Cerebellar cortex (tissue), 1 donor: Measurements from ENCODE around the gene CHD1L.
A peak's percentile ranks its signal among the peaks of the same experiment; 100 is the strongest.
"Not testable (repeated sequence)": the region's sequence is repeated elsewhere in the genome, so short reads cannot be mapped to it uniquely, and the experiment has no call there.

Experiments used
- DNase-seq: peaks from one replicate; pipeline ENCODE4 v3.0.0-alpha.2; 2015; ENCODE audit warnings: low spot score

The CHD1L gene

DNA sequence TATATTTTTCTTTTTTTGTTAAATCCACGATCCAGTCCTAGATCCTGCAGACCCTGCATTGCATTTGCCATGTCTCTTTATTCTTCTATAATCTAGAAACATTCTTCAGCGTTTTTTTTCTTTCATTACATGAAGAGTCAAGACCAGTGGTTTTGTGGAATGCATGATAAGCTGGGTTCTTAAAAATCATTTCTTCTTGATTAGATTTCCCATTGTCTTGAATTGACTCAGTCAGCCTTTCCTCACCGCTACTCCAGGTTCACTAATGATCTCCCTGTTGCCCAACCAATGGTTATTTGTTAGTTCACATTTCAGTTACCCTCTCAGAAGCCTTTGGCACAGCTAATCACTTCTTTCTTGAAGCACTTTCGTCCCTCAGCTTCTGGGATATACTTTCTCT lies 25.2 kb downstream of the CHD1L start:
- no peak for DNase-seq

DNA sequence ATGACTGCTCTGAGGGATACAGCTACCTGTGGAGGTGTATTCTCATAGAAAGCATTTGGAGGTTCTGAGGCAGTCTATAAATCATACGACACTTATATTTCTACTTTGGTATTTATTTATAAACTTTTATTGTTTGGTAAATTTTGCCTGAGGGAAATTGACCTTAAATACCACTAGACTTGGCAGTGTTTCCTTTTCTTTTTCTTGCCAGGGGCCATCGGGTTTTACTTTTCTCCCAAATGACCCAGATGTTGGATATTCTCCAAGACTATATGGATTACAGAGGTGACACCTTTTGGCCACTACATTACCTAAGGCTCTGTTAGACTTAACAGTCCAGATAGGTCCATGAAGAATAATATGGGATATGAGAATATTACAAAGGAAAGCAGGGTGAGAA lies 28.2 kb downstream of the CHD1L start:
- DNase-seq = no peak

DNA sequence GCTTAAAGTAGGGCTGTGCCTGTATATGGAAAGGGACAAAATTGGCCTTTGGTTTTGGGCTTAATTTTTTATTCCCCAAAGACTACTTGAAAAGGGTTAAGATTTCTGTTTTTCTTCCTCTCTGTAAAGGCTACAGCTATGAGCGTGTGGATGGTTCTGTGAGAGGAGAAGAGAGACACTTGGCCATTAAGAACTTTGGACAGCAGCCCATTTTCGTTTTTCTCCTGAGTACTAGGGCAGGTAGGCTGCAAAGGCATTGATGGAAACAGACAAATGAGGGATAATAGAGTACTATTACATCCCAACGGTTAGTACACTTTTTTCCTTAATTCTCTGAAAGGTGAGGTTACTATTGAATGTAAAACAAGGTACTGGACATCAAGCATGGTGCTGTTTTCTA lies 29.6 kb downstream of the CHD1L start:
- DNase-seq = peak; percentile 10

DNA sequence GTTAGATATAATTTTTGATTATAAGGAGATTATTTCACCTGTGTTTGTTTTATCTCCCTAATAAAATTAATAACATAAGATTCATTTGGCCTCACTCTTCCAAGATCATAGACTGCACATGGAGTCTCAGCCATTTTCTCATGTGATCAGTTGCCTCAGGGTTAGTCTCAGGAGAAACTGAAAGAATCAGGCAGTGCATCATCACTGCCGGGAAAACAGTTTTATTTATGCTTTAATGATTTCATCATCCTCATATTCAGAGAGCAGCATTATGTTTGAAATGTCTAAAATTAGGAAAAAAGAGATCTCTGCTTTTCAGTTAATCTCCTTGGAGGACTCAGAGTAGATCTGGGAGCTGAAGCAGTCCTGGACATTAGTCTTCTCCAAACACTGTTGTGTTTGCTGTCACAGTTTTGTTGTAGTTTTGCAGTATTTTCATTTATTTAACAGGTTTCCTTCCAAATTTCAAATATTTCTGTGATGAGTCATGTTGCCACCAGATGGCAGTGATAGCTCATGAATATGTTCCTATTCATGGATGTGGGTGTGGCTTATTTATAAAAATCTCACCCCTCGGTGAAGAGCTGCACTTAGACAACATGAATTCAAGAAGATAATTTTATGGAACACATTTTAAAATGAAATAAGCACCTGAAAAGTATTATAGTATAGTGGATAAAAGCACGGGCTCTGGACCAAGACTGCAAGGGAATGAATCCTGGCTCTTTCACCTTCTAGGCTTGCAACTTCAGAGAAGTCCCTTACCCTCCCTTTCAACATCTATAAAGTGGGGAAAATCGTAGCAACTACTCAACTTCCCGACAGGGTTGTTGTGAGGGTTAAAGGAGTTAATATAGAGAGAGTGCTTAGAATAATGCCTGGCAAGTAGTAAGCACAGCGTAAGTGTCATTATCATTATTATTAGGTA lies 31.2 kb downstream of the CHD1L start:
- peak; percentile 66 for DNase-seq

DNA sequence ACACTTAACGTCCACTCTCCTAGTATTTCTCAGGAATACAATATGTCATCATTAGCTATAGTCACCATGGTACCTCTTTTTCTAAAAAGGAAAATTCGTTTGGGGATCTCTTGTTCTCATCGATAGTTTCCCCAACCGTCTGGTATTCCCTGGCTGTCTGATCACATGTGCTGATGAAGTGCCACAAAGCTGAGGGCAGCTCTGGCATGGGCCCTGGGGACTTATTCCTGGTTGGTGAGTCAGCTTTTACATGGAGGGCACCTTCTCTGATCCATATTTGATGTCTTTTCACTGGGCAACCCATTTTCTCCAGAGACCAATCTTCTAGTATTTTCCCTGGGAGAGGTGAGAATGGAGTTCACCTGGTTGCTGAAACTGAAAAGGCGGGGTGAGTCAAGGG lies 39.5 kb downstream of the CHD1L start:
- DNase-seq = no peak

DNA sequence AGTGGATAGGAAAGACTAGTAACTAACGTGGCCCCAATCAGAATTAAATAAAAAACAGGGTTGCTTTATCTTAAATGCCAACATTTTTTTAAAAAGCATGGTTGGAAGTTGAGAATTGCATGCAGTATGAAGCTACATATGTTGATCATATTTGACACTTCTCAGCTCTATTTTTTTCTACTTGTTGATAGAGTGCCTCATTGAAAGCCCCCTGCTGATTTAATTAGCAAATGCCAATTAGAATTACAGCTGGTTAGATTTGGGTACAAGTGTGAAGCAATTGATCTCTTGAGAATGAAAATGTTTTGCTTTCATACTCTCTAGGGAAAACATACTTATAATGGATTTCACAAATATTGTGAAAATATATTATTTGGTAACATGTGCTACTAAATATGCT lies 40.5 kb downstream of the CHD1L start:
- DNase-seq = no peak

DNA sequence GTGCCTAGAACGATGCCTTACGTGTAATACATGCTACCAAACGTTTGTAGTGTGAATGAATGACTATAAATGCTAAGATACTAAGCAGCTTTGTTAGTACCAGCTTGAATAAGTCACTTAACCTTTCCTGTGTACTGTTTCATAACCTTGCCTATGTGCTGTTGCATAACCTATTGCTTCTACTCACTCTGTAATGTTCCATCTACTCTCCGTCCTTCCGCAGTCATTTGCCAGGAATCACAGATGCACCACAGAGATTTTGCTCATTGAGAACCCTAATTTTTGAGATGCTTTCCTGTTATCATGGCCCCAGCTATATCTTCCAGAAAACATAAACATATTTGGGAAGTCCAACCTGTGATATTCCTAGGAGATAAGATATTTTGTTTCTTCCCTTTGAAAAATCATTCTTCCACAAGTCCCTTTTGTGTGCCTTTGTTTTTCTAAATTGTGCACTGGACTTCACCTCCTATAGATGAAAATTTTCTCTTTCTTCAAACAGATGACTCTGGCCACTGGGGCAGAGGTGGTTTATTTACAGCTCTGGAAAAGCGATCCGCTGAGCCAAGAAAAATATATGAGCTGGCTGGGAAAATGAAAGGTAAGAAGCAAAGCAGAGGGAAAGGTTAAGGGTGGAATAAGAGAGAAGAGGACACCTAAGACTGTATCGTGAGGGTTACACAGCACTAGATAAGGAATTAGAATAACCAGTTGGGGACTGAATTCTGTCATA lies 44.8 kb downstream of the CHD1L start:
- DNase-seq = no peak

DNA sequence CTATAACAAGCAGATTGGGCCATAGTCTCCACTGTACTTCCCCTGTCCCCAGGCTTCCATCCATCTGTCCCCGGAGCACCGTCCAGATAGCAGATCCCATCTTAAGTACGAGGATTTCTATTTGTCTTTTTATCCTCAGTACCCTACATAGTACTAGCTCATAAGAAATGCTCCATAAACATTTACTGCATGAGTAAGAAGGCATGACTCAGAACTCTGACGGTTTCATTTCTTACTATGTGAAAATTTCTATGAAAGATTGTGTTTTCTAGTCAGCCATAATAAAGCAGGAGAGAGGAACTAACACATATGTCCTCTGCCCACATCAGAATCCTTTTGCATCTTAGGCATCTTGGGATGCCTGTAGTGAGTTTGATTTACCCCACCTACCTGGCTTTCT lies 49.5 kb downstream of the CHD1L start:
- no peak for DNase-seq

DNA sequence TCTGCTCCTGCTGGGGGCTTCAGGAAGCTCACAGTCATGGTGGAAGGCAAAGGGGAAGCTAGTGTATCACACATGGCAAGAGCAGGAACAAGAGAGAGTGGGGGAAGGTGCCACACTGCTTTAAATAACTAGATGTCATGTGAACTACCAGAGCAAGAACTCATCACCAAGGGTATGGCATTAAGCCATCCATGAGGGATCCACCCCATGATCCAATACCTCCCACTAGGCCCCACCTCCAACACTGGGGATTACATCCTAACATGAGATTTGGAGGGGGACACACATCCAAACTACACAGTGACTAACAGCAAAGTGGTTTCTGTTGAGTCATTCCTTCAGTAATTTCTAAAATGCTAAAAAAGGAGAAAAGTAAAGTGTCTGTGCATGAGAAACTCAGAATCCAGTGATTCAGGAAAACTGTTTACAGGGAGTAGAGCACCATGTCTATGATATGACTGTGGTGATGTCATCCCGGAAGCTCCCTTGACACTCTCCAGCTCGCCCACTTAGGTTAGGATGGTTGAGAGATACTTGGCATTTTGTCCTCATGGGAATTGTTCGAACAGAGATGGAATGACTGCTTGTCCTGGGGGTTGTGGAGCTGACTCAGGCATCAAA lies 50.3 kb downstream of the CHD1L start:
- no peak for DNase-seq

DNA sequence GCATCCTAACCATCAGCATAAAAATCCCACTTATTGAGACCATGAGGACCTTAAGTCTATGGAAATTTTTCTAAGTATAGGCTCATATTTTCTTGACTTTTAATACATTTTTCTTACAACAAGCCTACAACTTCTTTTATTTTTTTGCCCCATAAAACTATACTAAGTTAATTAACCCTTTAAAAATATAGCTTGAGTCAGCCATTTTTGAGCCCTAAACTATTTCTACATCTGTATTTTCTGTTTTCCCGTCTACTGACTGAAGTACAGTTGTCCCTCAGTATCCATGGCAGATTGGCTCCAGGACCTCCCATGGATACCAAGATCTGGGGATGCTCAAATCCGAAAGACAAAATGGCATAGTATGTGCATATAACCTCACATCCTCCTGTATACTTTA lies 55.0 kb downstream of the CHD1L start:
- no peak for DNase-seq

DNA sequence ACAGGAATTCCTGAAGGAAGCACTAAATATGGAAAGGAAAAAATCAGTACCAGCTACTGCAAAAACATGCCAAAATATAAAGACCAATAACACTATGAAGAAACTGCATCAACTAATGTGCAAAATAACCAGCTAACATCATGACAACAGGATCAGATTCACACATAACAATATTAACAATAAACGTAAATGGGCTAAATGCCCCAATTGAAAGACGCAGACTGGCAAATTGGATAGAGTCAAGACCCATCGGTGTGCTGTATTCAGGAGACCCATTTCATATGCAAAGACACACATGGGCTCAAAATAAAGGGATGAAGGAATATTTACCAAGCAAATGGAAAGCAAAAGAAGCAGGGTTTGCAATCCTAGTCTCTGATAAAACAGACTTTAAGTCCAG lies 63.3 kb downstream of the CHD1L start:
- not testable (repeated sequence) for DNase-seq

DNA sequence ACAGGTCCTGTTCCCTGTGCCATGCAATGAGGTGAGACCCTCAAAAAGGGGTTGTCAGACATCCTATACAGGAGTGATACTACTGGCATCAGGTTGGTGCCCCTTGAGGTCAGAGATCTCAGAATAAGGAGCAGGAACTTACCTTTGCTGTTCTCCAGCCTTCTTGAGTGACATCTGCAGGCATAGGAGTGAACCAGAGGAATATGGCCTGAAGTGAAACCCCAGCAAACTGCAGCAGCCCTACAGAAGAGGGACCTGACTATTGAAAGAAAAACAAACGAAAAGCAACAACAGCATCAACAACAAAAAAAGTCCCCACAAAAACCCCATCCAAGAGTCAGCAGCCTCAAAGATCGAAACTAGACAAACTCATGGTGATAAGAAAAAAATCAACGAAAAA lies 74.5 kb downstream of the CHD1L start:
- DNase-seq = no peak

DNA sequence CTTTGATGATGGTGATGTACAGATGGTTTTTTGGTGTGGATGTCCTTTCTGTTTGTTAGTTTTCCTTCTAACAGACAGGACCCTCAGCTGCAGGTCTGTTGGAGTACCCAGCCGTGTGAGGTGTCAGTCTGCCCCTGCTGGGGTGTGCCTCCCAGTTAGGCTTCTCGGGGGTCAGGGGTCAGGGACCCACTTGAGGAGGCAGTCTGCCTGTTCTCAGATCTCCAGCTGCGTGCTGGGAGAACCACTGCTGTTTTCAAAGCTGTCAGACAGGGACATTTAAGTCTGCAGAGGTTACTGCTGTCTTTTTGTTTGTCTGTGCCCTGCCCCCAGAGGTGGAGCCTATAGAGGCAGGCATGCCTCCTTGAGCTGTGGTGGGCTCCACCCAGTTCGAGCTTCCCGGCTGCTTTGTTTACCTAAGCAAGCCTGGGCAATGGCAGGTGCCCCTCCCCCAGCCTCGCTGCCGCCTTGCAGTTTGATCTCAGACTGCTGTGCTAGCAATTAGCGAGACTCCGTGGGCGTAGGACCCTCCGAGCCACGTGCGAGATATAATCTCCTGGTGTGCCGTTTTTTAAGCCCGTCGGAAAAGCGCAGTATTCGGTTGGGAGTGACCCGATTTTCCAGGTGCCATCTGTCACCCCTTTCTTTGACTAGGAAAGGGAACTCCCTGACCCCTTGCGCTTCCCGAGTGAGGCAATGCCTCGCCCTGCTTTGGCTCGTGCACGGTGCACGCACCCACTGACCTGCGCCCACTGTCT lies 84.6 kb downstream of the CHD1L start:
- not testable (repeated sequence) for DNase-seq

DNA sequence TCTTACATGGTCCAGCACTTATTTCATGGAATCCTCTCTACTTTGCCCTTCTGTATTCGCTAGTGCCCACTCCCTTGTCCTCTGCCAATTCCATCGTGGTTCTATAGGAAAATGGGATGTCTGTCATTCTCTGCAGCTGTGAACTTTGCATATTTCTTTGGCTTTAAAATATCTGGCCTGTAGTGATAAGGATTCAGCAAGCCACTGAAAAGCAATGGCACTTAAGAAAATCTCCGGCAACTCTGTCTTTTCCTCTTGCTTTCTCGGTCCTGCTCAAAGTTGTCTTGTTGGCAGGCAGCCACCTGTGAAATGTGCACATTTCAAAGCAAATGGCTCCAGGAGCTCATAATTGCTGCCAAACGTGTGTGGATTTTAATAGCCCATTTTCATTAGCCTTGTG lies 91.8 kb downstream of the CHD1L start:
- DNase-seq = peak; percentile 5

DNA sequence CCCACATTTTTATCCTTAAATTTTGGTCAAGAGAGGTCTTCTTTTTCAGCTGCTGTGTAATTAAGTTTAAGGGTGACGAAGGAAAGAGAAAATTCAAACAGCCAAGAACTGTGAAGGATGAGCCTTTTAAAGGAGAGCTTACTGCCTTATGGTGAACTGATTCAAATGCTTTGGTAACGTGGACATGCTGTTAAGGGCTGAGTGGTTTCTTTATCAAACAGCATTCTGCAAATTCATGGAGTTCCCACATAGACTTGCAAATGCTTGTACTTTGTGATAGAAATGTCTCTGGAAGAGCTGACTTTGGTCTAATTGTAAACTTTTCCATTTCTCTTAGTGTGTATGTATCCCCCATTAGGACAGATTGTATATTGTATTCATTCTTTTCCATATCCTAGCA lies 93.8 kb downstream of the CHD1L start:
- no peak for DNase-seq

DNA sequence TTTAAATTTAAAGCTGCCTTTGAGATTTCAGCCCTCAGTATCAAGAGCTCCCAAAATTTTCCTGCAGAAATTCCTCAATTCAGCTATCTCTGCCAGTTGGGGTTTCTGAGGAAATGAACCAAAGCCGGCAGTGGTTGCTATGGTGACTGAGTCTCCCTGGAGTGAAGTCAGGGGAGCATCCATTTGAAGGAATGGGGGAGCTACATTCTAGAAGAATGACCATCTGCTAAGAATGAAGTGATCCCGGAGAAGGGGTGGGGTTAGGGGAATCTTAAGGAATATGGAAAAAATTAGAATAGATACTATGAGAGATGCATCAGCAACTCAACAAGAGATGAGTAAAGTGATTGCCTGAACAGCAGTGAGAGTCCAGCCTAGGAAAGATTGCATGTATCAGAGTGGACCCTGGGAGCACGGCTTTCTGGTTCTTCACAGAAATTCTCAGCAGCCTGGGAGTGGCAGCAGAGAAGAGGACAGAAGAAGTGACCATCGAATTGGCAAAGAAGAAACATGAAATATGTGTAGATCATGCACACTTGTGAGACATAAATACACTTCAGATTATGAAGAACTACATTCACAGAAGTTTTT lies 94.7 kb downstream of the CHD1L start:
- DNase-seq = peak; percentile 43

DNA sequence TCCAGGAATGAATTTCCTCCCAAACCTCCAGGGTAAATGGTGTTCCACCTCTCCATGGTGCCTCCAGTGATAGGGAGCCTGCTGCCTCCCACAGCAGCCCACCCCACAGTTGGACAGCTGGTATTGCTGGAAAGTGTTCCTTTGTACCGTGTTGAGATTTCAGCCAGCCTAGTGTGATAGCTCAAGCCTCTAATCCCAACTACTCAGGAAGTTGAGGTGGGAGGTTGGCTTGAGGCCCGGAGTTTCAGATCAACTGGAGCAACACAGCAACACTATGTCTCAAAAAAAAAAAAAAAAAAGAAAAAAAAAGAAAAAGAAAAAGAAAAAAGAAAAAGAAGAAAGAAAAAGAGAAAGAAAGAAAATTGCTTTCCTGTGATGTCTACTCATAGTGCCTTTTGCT lies 96.1 kb downstream of the CHD1L start:
- no peak for DNase-seq

DNA sequence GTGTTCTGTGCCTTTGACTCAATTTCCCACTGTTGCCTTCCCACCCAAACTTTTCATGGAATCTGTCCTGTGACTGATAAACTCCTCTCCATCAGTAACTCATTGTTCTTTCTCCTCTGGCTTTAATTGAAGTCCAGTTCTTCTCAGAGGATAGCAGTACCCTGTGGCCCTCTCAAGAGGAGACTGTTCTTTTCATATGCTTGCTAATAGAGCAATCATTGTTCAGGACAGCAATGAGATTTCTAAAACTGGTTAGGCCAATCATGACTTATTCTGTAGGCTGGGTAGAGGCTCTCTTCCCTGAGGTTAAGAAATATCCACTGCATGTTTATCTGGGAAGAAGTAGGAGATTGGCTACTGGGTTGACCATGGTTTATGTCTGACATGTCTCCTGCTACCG lies 98.8 kb downstream of the CHD1L start:
- DNase-seq = no peak
